Activated CD4-positive, alpha-beta memory T cell treated with anti-CD3 and anti-CD28 coated beads, Interleukin-2, amount 10 ng/mL, durations not matched to agents 7 days and 5 days (primary cell): ENCODE measurements around the gene TNFRSF14. TPM values are rescaled to one million over a fixed set of nuclear protein-coding genes. Genes with fewer than 3 reads are reported as not detected.
A peak's percentile ranks its signal among the peaks of the same experiment; 100 is the strongest.
"Not testable (repeated sequence)": the region's sequence is repeated elsewhere in the genome, so short reads cannot be mapped to it uniquely, and the experiment has no call there.

Experiments
- CTCF ChIA-PET: fragments of 350-600 bp; sonication (Branson Sonifier 250); formaldehyde crosslinking; loops from one replicate; lab custom pipeline; 2021; ENCODE audit warnings: antibody characterized with exemption, inconsistent platforms; lab: Charles Lee
- POLR2A ChIA-PET: fragments of 350-600 bp; sonication (Branson Sonifier 250); formaldehyde crosslinking; loops from one replicate; lab custom pipeline; 2021; ENCODE audit warnings: antibody characterized with exemption; lab: Charles Lee
- DNase-seq: peaks from one replicate; pipeline ENCODE4 v3.0.0-alpha.2; 2020
- H3K27ac Mint-ChIP-seq: one replicate; pipeline ENCODE4 v1.8.0; 2021; ENCODE audit warnings: mild to moderate bottlenecking, mixed read lengths
- H3K27me3 Mint-ChIP-seq: one replicate; pipeline ENCODE4 v1.8.0; 2021; ENCODE audit warnings: mixed read lengths
- H3K36me3 Mint-ChIP-seq: one replicate; pipeline ENCODE4 v1.8.0; 2021; ENCODE audit warnings: low read depth, mixed read lengths
- H3K4me1 Mint-ChIP-seq: one replicate; pipeline ENCODE4 v1.8.0; 2021; ENCODE audit warnings: mixed read lengths
- H3K4me3 Mint-ChIP-seq: one replicate; pipeline ENCODE4 v1.8.0; 2021; ENCODE audit warnings: mild to moderate bottlenecking, mixed read lengths
- H3K9me3 Mint-ChIP-seq: one replicate; pipeline ENCODE4 v1.8.0; 2021; ENCODE audit warnings: mixed read lengths
- total RNA-seq, 2 experiments: library from RNA; stranded (reverse); gene quantifications; one replicate each; pipeline ENCODE4 v1.2.3, GENCODE V29; 2021

The TNFRSF14 gene
- total RNA-seq, 2 experiments from 2014 or later, result 171 to 173 TPM

GRCh38 chr1:2543543-2544092 lies 12.6 kb upstream of the TNFRSF14 start:
- peaks cover 9% of the 10 kb centered on the region for H3K4me1 Mint-ChIP-seq
- no peaks in the 10 kb centered on the region for H3K9me3 Mint-ChIP-seq
- H3K4me3 Mint-ChIP-seq, result no peak overlapping the region
- ChIA-PET CTCF (no interaction called here), POLR2A (interaction anchor here (1.3 to 12.2 kb wide), 4 partner anchors 12 to 41 kb away, joined by 4 to 228 read pairs (median 60); partner anchors contain the start of genes HES5, PANK4, PRXL2B and TNFRSF14)
- no peak for DNase-seq
- no peaks in the 10 kb centered on the region for H3K36me3 Mint-ChIP-seq
- H3K27me3 Mint-ChIP-seq, result peaks cover 9% of the 10 kb centered on the region
- no peak overlapping the region for H3K27ac Mint-ChIP-seq

- H3K27me3 Mint-ChIP-seq, result peaks cover 9% of the 10 kb centered on the region
- ChIA-PET POLR2A (interaction anchor here (1.3 to 12.2 kb wide), 3 partner anchors 12 to 41 kb away, joined by 6 to 228 read pairs (median 113); partner anchors contain the start of genes HES5, PANK4, PRXL2B and TNFRSF14), CTCF (interaction anchor here (2.2 kb wide), 1 partner anchor 129 kb away, joined by 10 read pairs; no protein-coding TSS in a partner anchor)
- no peak overlapping the region for H3K27ac Mint-ChIP-seq
- DNase-seq, result no peak
- H3K36me3 Mint-ChIP-seq, result no peaks in the 10 kb centered on the region
- H3K9me3 Mint-ChIP-seq, result no peaks in the 10 kb centered on the region
- H3K4me1 Mint-ChIP-seq, result peaks cover 15% of the 10 kb centered on the region
- H3K4me3 Mint-ChIP-seq, result no peak overlapping the region
Measured at GRCh38 chr1:2544093-2544874, 11.9 kb upstream of the TNFRSF14 start.

GRCh38 chr1:2544875-2545640 lies 11.1 kb upstream of the TNFRSF14 start:
- no peak for DNase-seq
- Mint-ChIP-seq H3K4me1 (peaks cover 20% of the 10 kb centered on the region), H3K27ac (no peak overlapping the region), H3K9me3 (no peaks in the 10 kb centered on the region), H3K27me3 (peaks cover 9% of the 10 kb centered on the region), H3K36me3 (no peaks in the 10 kb centered on the region), H3K4me3 (no peak overlapping the region)
- ChIA-PET POLR2A (interaction anchor here (0.8 to 12.2 kb wide), 10 partner anchors 11 to 132 kb away, joined by 3 to 228 read pairs (median 19); partner anchors contain the start of genes HES5, PANK4, PEX10 and PRXL2B), CTCF (interaction anchor here (1.3 to 4.6 kb wide), 5 partner anchors 11 to 129 kb away, joined by 3 to 81 read pairs (median 18); partner anchors contain the start of genes PANK4 and TNFRSF14)

- DNase-seq, result peak; percentile 94
- Mint-ChIP-seq H3K27me3 (peaks cover 9% of the 10 kb centered on the region), H3K9me3 (no peaks in the 10 kb centered on the region), H3K36me3 (no peaks in the 10 kb centered on the region), H3K27ac (peak overlapping the region; percentile 99), H3K4me1 (peaks cover 22% of the 10 kb centered on the region), H3K4me3 (peak overlapping the region; percentile 94)
- CTCF ChIA-PET, result interaction anchor here (1.3 to 4.6 kb wide), 7 partner anchors 10 to 351 kb away, joined by 3 to 81 read pairs (median 15); partner anchors contain the start of genes FAAP20, PANK4 and TNFRSF14
- POLR2A ChIA-PET, result interaction anchor here (0.7 to 12.2 kb wide), 16 partner anchors 8 to 350 kb away, joined by 3 to 228 read pairs (median 12); partner anchors contain the start of genes FAAP20, HES5, PANK4 and PEX10
Measured at GRCh38 chr1:2545754-2546514, 10.2 kb upstream of the TNFRSF14 start.

GRCh38 chr1:2546515-2547209 lies 9.5 kb upstream of the TNFRSF14 start:
- DNase-seq, result peak; percentile 94
- H3K9me3 Mint-ChIP-seq, result no peaks in the 10 kb centered on the region
- H3K36me3 Mint-ChIP-seq, result no peaks in the 10 kb centered on the region
- CTCF ChIA-PET, result interaction anchor here (0.9 to 4.6 kb wide), 11 partner anchors 10 to 352 kb away, joined by 3 to 81 read pairs (median 15); partner anchors contain the start of genes FAAP20, PANK4, PEX10 and PRXL2B
- peaks cover 5% of the 10 kb centered on the region for H3K27me3 Mint-ChIP-seq
- H3K4me1 Mint-ChIP-seq, result peaks cover 28% of the 10 kb centered on the region
- H3K4me3 Mint-ChIP-seq, result peak overlapping the region; percentile 94
- peak overlapping the region; percentile 99 for H3K27ac Mint-ChIP-seq
- POLR2A ChIA-PET, result interaction anchor here (0.7 to 12.2 kb wide), 19 partner anchors 9 to 413 kb away, joined by 3 to 228 read pairs (median 12); partner anchors contain the start of genes FAAP20, HES5, PANK4 and PEX10

- Mint-ChIP-seq H3K36me3 (no peaks in the 10 kb centered on the region), H3K27ac (peak overlapping the region; percentile 99), H3K27me3 (no peaks in the 10 kb centered on the region), H3K4me3 (peak overlapping the region; percentile 94), H3K9me3 (no peaks in the 10 kb centered on the region), H3K4me1 (peaks cover 26% of the 10 kb centered on the region)
- ChIA-PET CTCF (interaction anchor here (0.9 to 4.6 kb wide), 12 partner anchors 9 to 352 kb away, joined by 3 to 81 read pairs (median 10); partner anchors contain the start of genes FAAP20, PANK4, PEX10 and PRXL2B), POLR2A (interaction anchor here (0.8 to 12.2 kb wide), 17 partner anchors 8 to 414 kb away, joined by 3 to 228 read pairs (median 13); partner anchors contain the start of genes FAAP20, HES5, PANK4 and PEX10)
- DNase-seq, result peak; percentile 71
Measured at GRCh38 chr1:2547210-2548067, 8.7 kb upstream of the TNFRSF14 start.

- no peaks in the 10 kb centered on the region for H3K27me3 Mint-ChIP-seq
- H3K27ac Mint-ChIP-seq, result peak overlapping the region; percentile 99
- ChIA-PET CTCF (interaction anchor here (0.6 to 4.6 kb wide), 16 partner anchors 8 to 353 kb away, joined by 3 to 81 read pairs (median 6); partner anchors contain the start of genes FAAP20, MORN1, PANK4 and PEX10), POLR2A (interaction anchor here (1.0 to 12.2 kb wide), 18 partner anchors 8 to 415 kb away, joined by 3 to 228 read pairs (median 11); partner anchors contain the start of genes FAAP20, HES5, MORN1 and PANK4)
- H3K9me3 Mint-ChIP-seq, result no peaks in the 10 kb centered on the region
- H3K36me3 Mint-ChIP-seq, result no peaks in the 10 kb centered on the region
- peak; percentile 89 for DNase-seq
- H3K4me1 Mint-ChIP-seq, result peaks cover 26% of the 10 kb centered on the region
- H3K4me3 Mint-ChIP-seq, result peak overlapping the region; percentile 94
Measured at GRCh38 chr1:2548068-2548589, 8.0 kb upstream of the TNFRSF14 start.

GRCh38 chr1:2549367-2550029 lies 6.7 kb upstream of the TNFRSF14 start:
- peak overlapping the region; percentile 99 for H3K27ac Mint-ChIP-seq
- POLR2A ChIA-PET, result interaction anchor here (1.2 to 12.2 kb wide), 7 partner anchors 20 to 133 kb away, joined by 3 to 228 read pairs (median 13); partner anchors contain the start of genes HES5, PANK4 and PRXL2B
- H3K9me3 Mint-ChIP-seq, H3K36me3 Mint-ChIP-seq, H3K27me3 Mint-ChIP-seq, DNase-seq: not testable (repeated sequence)
- CTCF ChIA-PET, result interaction anchor here (1.4 to 4.6 kb wide), 3 partner anchors 12 to 134 kb away, joined by 7 to 81 read pairs (median 41); partner anchors contain the start of gene PANK4
- H3K4me3 Mint-ChIP-seq, result peak overlapping the region; percentile 94
- H3K4me1 Mint-ChIP-seq, result peaks cover 36% of the 10 kb centered on the region

GRCh38 chr1:2550309-2550861 lies 5.8 kb upstream of the TNFRSF14 start:
- H3K27me3 Mint-ChIP-seq, H3K9me3 Mint-ChIP-seq, H3K4me3 Mint-ChIP-seq, CTCF ChIA-PET, DNase-seq, H3K36me3 Mint-ChIP-seq: not testable (repeated sequence)
- Mint-ChIP-seq H3K4me1 (peaks cover 44% of the 10 kb centered on the region), H3K27ac (peak overlapping the region; percentile 74)
- POLR2A ChIA-PET, result interaction anchor here (6.3 to 12.2 kb wide), 2 partner anchors 21 to 35 kb away, joined by 113 to 228 read pairs; partner anchors contain the start of genes HES5, PANK4 and PRXL2B
